Gastroesophageal sphincter (tissue), 4 donors: ENCODE results near the gene CDK9. TPM values are rescaled to one million over a fixed set of nuclear protein-coding genes. Genes with fewer than 3 reads are reported as not detected.

Experiments
- ATAC-seq: fragments of 150-250 bp; one replicate; pipeline ENCODE4 v1.9.1; 2016; ENCODE audit warnings: mild to moderate bottlenecking, moderate library complexity
- H3K27ac ChIP-seq, 4 donors: fragments of 200-600 bp; sonication (generic) in 3 of 4; 1 replicate in 3 of 4; 2 replicates in 1 of 4; pipeline ENCODE4 v1.5.1; 2016 to 2019
- H3K27me3 ChIP-seq: fragments of 200-600 bp; sonication (generic); one replicate; pipeline ENCODE4 v1.5.1; 2019
- H3K36me3 ChIP-seq, 2 donors: fragments of 200-600 bp; sonication (generic); one replicate each; pipeline ENCODE4 v1.5.1; 2019; ENCODE audit warnings: control low read depth in 1 of 2
- H3K4me1 ChIP-seq, 3 donors: fragments of 200-600 bp; sonication (generic); 1 replicate in 2 of 3; 2 replicates in 1 of 3; pipeline ENCODE4 v1.5.1; 2016 to 2019; ENCODE audit warnings: control low read depth in 2 of 3
- H3K4me3 ChIP-seq, 2 donors: fragments of 200-600 bp; sonication (generic); one replicate each; pipeline ENCODE4 v1.5.1; 2019; ENCODE audit warnings: mild to moderate bottlenecking in 1 of 2, moderate library complexity in 1 of 2
- H3K9me3 ChIP-seq, 3 donors: fragments of 200-600 bp; sonication (generic); one replicate each; pipeline ENCODE4 v1.5.1; 2017 to 2019; ENCODE audit warnings: control low read depth in 2 of 3
- EP300 ChIP-seq: sonication (generic); formaldehyde crosslinking; IDR thresholded peaks from one replicate; pipeline ENCODE4 v1.6.1; 2017; ENCODE audit warnings: antibody characterized with exemption, mild to moderate bottlenecking
- POLR2A ChIP-seq, 2 donors: fragments of 450-650 bp; IDR thresholded peaks; one replicate each; pipeline ENCODE4 v1.6.1; 2017; ENCODE audit warnings: antibody characterized with exemption in 2 of 2, mild to moderate bottlenecking in 2 of 2, moderate library complexity in 1 of 2
- POLR2AphosphoS5 ChIP-seq: sonication (generic); formaldehyde crosslinking; IDR thresholded peaks from one replicate; pipeline ENCODE4 v1.6.1; 2017; ENCODE audit warnings: antibody characterized with exemption
- WGBS, 2 donors: methylation state at CpG; one replicate each; pipeline ENCODE4 v1.1.5; 2018; ENCODE audit warnings: low coverage in 1 of 2; 5-methylcytosine and 5-hydroxymethylcytosine counted together
- total RNA-seq, 4 donors: library from RNA; depleted of rRNA; stranded (reverse); fragments of >200 nt; gene quantifications; one replicate each; pipeline ENCODE4 v1.1.0, GENCODE V29; 2016
- TF ChIP-seq, protein P1 (sequence below), 4 experiments: fragments of 200-600 bp in 2 of 4; fragments of 450-650 bp in 2 of 4; sonication (generic) in 1 of 4; IDR thresholded peaks; one replicate each; pipeline ENCODE4 v1.5.1; 2017 to 2019; ENCODE audit warnings: antibody characterized with exemption in 4 of 4, mild to moderate bottlenecking in 2 of 4, moderate library complexity in 2 of 4

Gene CDK9
- total RNA-seq = 10 to 100 TPM; 81.8 to 92.8 (median 86.5) TPM

DNA sequence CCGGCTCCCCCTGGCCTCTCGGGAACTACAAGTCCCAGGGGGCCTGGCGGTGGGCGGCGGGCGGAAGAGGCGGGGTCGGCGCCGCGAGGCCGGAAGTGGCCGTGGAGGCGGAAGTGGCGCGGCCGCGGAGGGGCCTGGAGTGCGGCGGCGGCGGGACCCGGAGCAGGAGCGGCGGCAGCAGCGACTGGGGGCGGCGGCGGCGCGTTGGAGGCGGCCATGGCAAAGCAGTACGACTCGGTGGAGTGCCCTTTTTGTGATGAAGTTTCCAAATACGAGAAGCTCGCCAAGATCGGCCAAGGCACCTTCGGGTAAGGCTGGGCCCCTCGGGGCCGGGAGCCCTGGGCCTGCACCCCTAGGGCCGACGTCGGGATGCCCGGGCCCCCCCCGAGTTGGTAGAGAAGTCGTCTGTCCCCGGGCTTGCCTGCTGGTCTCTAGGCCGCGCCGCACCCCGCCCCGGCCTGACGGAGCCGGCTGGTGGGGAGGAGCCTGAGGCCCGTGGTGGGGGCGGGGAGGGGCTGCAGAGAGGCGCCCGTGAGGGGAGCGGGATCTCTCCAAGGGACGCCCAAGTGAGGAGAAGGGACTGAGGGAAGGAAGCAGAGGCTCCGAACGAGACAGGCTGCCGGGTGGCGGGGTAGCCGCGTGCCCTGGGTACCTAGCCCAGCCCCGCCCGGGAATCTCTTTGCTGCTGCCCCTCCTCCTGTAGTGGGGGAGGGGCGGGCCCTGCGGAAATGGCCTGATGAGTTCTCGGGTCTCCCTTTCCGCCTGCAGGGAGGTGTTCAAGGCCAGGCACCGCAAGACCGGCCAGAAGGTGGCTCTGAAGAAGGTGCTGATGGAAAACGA, at the start of gene CDK9:
CDK9 (plus strand) TSS at position 102 of the 840 bp plus-strand sequence; CDS start at position 217, 115 bp downstream.
- peaks cover 0 to 42% of the 10 kb centered on the region in 2 donors for H3K36me3 ChIP-seq
- peaks cover 0 to 58% (median 20%) of the 10 kb centered on the region in 3 donors for H3K4me1 ChIP-seq
- peak within 1 kb of the TSS; percentile 76 to 99 (median 97) for H3K27ac ChIP-seq
- TF ChIP-seq, protein P1, sequence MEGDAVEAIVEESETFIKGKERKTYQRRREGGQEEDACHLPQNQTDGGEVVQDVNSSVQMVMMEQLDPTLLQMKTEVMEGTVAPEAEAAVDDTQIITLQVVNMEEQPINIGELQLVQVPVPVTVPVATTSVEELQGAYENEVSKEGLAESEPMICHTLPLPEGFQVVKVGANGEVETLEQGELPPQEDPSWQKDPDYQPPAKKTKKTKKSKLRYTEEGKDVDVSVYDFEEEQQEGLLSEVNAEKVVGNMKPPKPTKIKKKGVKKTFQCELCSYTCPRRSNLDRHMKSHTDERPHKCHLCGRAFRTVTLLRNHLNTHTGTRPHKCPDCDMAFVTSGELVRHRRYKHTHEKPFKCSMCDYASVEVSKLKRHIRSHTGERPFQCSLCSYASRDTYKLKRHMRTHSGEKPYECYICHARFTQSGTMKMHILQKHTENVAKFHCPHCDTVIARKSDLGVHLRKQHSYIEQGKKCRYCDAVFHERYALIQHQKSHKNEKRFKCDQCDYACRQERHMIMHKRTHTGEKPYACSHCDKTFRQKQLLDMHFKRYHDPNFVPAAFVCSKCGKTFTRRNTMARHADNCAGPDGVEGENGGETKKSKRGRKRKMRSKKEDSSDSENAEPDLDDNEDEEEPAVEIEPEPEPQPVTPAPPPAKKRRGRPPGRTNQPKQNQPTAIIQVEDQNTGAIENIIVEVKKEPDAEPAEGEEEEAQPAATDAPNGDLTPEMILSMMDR (IDR thresholded peaks at IDR 0.05) = no peak
- TF ChIP-seq POLR2A (IDR thresholded peaks at IDR 0.05) (peak; percentile 57 to 79), POLR2AphosphoS5 (peak; percentile 76)
- peak; percentile 87 for ATAC-seq
- H3K9me3 ChIP-seq = no peaks in the 10 kb centered on the region
- H3K4me3 ChIP-seq = peak within 1 kb of the TSS; percentile 98 to 99
- 0 to 4% methylated on average over 2 to 3 of the region's 75 CpGs for WGBS, 2 donors
- H3K27me3 ChIP-seq = no peaks in the 10 kb centered on the region

DNA sequence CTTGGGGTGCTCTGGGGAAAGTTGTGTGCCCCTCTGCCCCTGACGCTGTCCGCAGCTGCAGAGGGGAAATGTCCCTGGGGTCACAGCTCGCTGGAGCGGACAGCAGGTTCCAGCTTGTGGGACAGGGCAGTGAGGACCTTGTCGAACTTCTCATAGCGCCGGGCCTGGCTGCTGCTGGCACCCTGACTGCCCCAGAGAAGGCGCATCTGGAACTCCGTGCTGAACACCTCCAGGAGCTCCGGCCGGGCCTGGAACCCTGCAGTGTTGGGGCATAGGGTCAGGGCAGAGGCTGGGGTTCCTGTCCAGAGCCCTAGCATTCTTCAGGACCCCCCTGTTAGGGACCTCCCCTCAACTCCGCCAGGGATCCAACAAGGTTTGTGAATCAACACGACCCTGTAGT, 47.2 kb upstream of the CDK9 start:
- TF ChIP-seq EP300 (no peak), POLR2AphosphoS5 (no peak), POLR2A (IDR thresholded peaks at IDR 0.05) (no peak)
- TF ChIP-seq, protein P1 (IDR thresholded peaks at IDR 0.05) = no peak
- Histone ChIP-seq H3K4me3 (no peak overlapping the region), H3K27ac (no peak overlapping the region), H3K9me3 (no peaks in the 10 kb centered on the region), H3K27me3 (peaks cover 44% of the 10 kb centered on the region), H3K4me1 (peaks cover 0 to 40% (median 14%) of the 10 kb centered on the region in 3 donors), H3K36me3 (peaks cover 0 to 28% of the 10 kb centered on the region in 2 donors)
- ATAC-seq = no peak
- 83 to 97% methylated on average over 1 to 4 of the region's 13 CpGs for WGBS, 2 donors

- no peak for ATAC-seq
- WGBS, 2 donors = 86% methylated on average over 4 of the region's 19 CpGs; no CpG with 5 or more reads in 1 of the 2 donors
- H3K27ac ChIP-seq = peak overlapping the region in 3 of 4 donors; percentile 58 to 72 (median 69)
- H3K9me3 ChIP-seq = no peaks in the 10 kb centered on the region
- H3K36me3 ChIP-seq = peaks cover 0 to 31% of the 10 kb centered on the region in 2 donors
- peaks cover 0 to 30% (median 7%) of the 10 kb centered on the region in 3 donors for H3K4me1 ChIP-seq
- H3K27me3 ChIP-seq = peaks cover 55% of the 10 kb centered on the region
- TF ChIP-seq EP300 (no peak), POLR2AphosphoS5 (no peak), POLR2A (IDR thresholded peaks at IDR 0.05) (no peak)
- TF ChIP-seq, protein P1 (IDR thresholded peaks at IDR 0.05) = no peak
- no peak overlapping the region for H3K4me3 ChIP-seq
Observed at GRCh38 chr9:127739614-127740330, 46.1 kb upstream of the CDK9 start.

DNA sequence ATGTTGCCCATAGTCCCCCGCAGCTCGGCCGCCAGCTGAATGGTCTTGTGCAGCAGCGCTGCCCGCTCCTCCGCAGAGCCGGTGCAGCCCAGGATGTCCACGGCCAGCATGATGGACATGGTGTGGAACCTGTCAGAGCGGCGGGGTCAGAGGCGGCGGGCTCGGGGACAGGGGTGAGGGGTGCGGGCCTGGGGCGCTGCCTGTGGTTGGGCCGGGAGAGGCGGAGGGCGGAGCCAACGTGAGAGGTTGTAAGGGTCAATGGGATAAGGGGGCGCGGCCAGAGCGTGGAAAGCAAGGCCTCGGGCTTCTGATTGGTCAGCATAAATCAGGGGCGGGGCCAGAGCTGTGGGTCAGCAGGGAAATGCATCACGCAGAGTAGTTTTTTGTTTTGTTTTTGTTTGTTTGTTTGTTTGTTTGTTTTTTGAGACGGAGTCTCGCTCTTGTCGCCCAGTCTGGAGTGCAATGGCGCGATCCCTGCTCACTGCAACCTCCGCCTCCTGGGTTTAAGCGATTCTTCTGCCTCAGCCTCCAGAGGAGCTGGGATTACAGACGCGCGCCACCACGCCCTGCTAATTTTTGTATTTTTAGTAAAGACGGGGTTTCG, 43.9 kb upstream of the CDK9 start:
- Histone ChIP-seq H3K27ac (peak overlapping the region in 3 of 4 donors; percentile 45 to 72 (median 50)), H3K36me3 (peaks cover 0 to 37% of the 10 kb centered on the region in 2 donors), H3K9me3 (no peaks in the 10 kb centered on the region), H3K27me3 (peaks cover 61% of the 10 kb centered on the region), H3K4me3 (peak overlapping the region in 1 of 2 donors; percentile 36), H3K4me1 (peaks cover 0 to 25% (median 7%) of the 10 kb centered on the region in 3 donors)
- TF ChIP-seq POLR2A (IDR thresholded peaks at IDR 0.05) (no peak), EP300 (no peak)
- TF ChIP-seq, protein P1 (IDR thresholded peaks at IDR 0.05) = no peak
- WGBS, 2 donors = 17 to 24% methylated on average over 21 to 22 of the region's 38 CpGs
- ATAC-seq = peak; percentile 27
